H1 (cell line): Measurements from ENCODE around the gene SLC39A8. TPM values are rescaled to one million over a fixed set of nuclear protein-coding genes. Genes with fewer than 3 reads are reported as not detected.

Experiments used
- CTCF ChIA-PET: fragments of 300-600 bp; sonication (Branson Sonifier 250); formaldehyde crosslinking; loops from one replicate; lab custom pipeline; 2021; ENCODE audit not compliant: partially characterized antibody; lab: Charles Lee
- POLR2A ChIA-PET: fragments of 300-600 bp; sonication (Branson Sonifier 250); formaldehyde crosslinking; loops from one replicate; lab custom pipeline; 2021; ENCODE audit warnings: inconsistent platforms; ENCODE audit not compliant: partially characterized antibody; lab: Charles Lee
- DNase-seq, 2 experiments: peaks; one replicate each; pipeline versions ENCODE4 v3.0.0 to v3.0.0-alpha.2; 2010 to 2022; ENCODE audit warnings: low spot score in 2 of 2, low read depth in 1 of 2, mixed read lengths in 1 of 2
- FAIRE-seq: peaks from 2 replicates; lab custom pipeline; 2011; peaks lifted over from hg19 to GRCh38; lab: Jason Lieb, UNC
- H2AFZ ChIP-seq: 2 replicates; pipeline ENCODE4 v1.8.1; 2012; ENCODE audit warnings: low read length, inconsistent platforms
- H2AK5ac ChIP-seq: 2 replicates; pipeline ENCODE4 v1.6.1; 2013; ENCODE audit warnings: low read depth, low read length
- H2BK120ac ChIP-seq: replicated peaks from 2 replicates; pipeline ENCODE3; 2013; ENCODE audit warnings: low read depth, low read length, inconsistent platforms
- H2BK12ac ChIP-seq: 2 replicates; pipeline ENCODE4 v1.6.1; 2013; ENCODE audit warnings: low read depth, low read length
- H2BK15ac ChIP-seq: 2 replicates; pipeline ENCODE4 v1.6.1; 2013; ENCODE audit warnings: low read length
- H2BK20ac ChIP-seq: 2 replicates; pipeline ENCODE4 v1.6.1; 2013; ENCODE audit warnings: low read length
- H2BK5ac ChIP-seq: 2 replicates; pipeline ENCODE4 v1.6.1; 2013; ENCODE audit warnings: low read depth, low read length
- H3K14ac ChIP-seq: 2 replicates; pipeline ENCODE4 v1.6.1; 2013; ENCODE audit warnings: inconsistent platforms; ENCODE audit not compliant: insufficient read length
- H3K18ac ChIP-seq: 2 replicates; pipeline ENCODE4 v1.6.1; 2013; ENCODE audit warnings: low read length; ENCODE audit errors: extremely low read depth
- H3K23ac ChIP-seq: 2 replicates; pipeline ENCODE4 v1.6.1; 2013; ENCODE audit warnings: inconsistent platforms; ENCODE audit not compliant: insufficient read length
- H3K23me2 ChIP-seq: 2 replicates; pipeline ENCODE4 v1.6.1; 2013; ENCODE audit warnings: low read depth, low read length
- H3K27ac ChIP-seq: 2 replicates; pipeline ENCODE4 v1.6.1; 2011; ENCODE audit warnings: low read depth, low read length, inconsistent platforms
- H3K27me3 ChIP-seq, 4 experiments: replicated peaks in 1 of 4; 1 replicate in 1 of 4; 2 replicates in 3 of 4; pipeline versions ENCODE4 v1.6.1 to v1.8.1; 2011 to 2013; ENCODE audit warnings: low read length in 3 of 4, mild to moderate bottlenecking in 3 of 4, inconsistent platforms in 2 of 4, mixed read lengths in 2 of 4, moderate library complexity in 1 of 4; ENCODE audit not compliant: control insufficient read depth in 3 of 4, insufficient read depth in 3 of 4; ENCODE audit errors: extremely low read depth in 1 of 4
- H3K36me3 ChIP-seq, 4 experiments: 2 replicates each; pipeline versions ENCODE4 v1.6.1 to v1.8.1; 2011 to 2013; ENCODE audit warnings: mild to moderate bottlenecking in 4 of 4, low read length in 3 of 4, moderate library complexity in 2 of 4, control low read depth in 1 of 4, inconsistent platforms in 1 of 4; ENCODE audit not compliant: insufficient read depth in 4 of 4, control insufficient read depth in 2 of 4
- H3K4ac ChIP-seq: replicated peaks from 2 replicates; pipeline ENCODE3; 2013; ENCODE audit warnings: low read length, low read depth, mixed read lengths, inconsistent platforms; ENCODE audit not compliant: insufficient read length
- H3K4me1 ChIP-seq, 4 experiments: replicated peaks in 1 of 4; 1 replicate in 1 of 4; 2 replicates in 3 of 4; pipeline versions ENCODE4 v1.6.1 to v1.8.1; 2011 to 2013; ENCODE audit warnings: low read length in 3 of 4, inconsistent platforms in 2 of 4, mixed read lengths in 1 of 4; ENCODE audit not compliant: insufficient read depth in 4 of 4, control insufficient read depth in 3 of 4
- H3K4me2 ChIP-seq, 2 experiments: 2 replicates each; pipeline versions ENCODE4 v1.6.1 to v1.8.1; 2011 to 2013; ENCODE audit warnings: low read depth in 2 of 2, low read length in 2 of 2, control low read depth in 1 of 2, inconsistent platforms in 1 of 2, mild to moderate bottlenecking in 1 of 2; ENCODE audit not compliant: insufficient read depth in 1 of 2
- H3K4me3 ChIP-seq, 4 experiments: fragments of 200-600, 300-600 bp in 1 of 4; sonication (generic), shearing (Covaris generic), sonication (Bioruptor Twin) in 1 of 4; 2 replicates each; pipeline versions ENCODE4 v1.5.1 to v1.8.1; 2011 to 2016; ENCODE audit warnings: low read length in 4 of 4, low read depth in 3 of 4, control low read depth in 2 of 4, inconsistent platforms in 2 of 4, mild to moderate bottlenecking in 2 of 4, mixed read lengths in 1 of 4, moderate library complexity in 1 of 4; ENCODE audit not compliant: insufficient read depth in 2 of 4; ENCODE audit errors: extremely low read depth in 1 of 4
- H3K56ac ChIP-seq: replicated peaks from 2 replicates; pipeline ENCODE3; 2013; ENCODE audit warnings: low read depth, mild to moderate bottlenecking, mixed read lengths, low read length, inconsistent platforms; ENCODE audit not compliant: insufficient read length
- H3K79me1 ChIP-seq: 2 replicates; pipeline ENCODE4 v1.6.1; 2013; ENCODE audit warnings: low read depth, low read length, control low read depth
- H3K79me2 ChIP-seq, 2 experiments: 2 replicates each; pipeline versions ENCODE4 v1.6.1 to v1.8.1; 2012 to 2013; ENCODE audit warnings: low read length in 2 of 2, mild to moderate bottlenecking in 2 of 2, inconsistent platforms in 1 of 2; ENCODE audit not compliant: insufficient read depth in 2 of 2, control insufficient read depth in 1 of 2
- H3K9ac ChIP-seq, 4 experiments: replicated peaks in 1 of 4; 1 replicate in 1 of 4; 2 replicates in 3 of 4; pipeline versions ENCODE4 v1.6.1 to v1.8.1; 2011 to 2013; ENCODE audit warnings: low read depth in 3 of 4, low read length in 3 of 4, control low read depth in 2 of 4, mild to moderate bottlenecking in 2 of 4, moderate library complexity in 2 of 4, inconsistent platforms in 1 of 4; ENCODE audit errors: extremely low read depth in 1 of 4
- H3K9me3 ChIP-seq, 2 experiments: 2 replicates each; pipeline versions ENCODE4 v1.6.1 to v1.8.1; 2012 to 2013; ENCODE audit warnings: mild to moderate bottlenecking in 2 of 2, moderate library complexity in 2 of 2, control low read depth in 1 of 2, inconsistent platforms in 1 of 2, low read depth in 1 of 2, low read length in 1 of 2, mixed read lengths in 1 of 2; ENCODE audit not compliant: insufficient read depth in 2 of 2
- H4K20me1 ChIP-seq, 2 experiments: replicated peaks in 1 of 2; 2 replicates each; pipeline versions ENCODE3 to v1.8.1; 2011 to 2013; ENCODE audit warnings: inconsistent platforms in 2 of 2, low read length in 2 of 2, mild to moderate bottlenecking in 1 of 2; ENCODE audit not compliant: insufficient read depth in 2 of 2, control insufficient read depth in 1 of 2
- H4K5ac ChIP-seq: 2 replicates; pipeline ENCODE4 v1.6.1; 2013; ENCODE audit warnings: low read length, low read depth, mixed read lengths, inconsistent platforms; ENCODE audit not compliant: insufficient read length
- H4K8ac ChIP-seq: 2 replicates; pipeline ENCODE4 v1.8.0; 2013; ENCODE audit warnings: mild to moderate bottlenecking, moderate library complexity, low read length, inconsistent platforms; ENCODE audit not compliant: insufficient read depth; ENCODE audit errors: extremely low read depth
- H4K91ac ChIP-seq: replicated peaks from 2 replicates; pipeline ENCODE3; 2013; ENCODE audit warnings: low read length, mixed read lengths, inconsistent platforms; ENCODE audit not compliant: insufficient read length
- ASH2L ChIP-seq: fragments of 200-600, 300-600 bp; sonication (generic); IDR thresholded peaks from one replicate; pipeline ENCODE4 v1.7.1; 2017; ENCODE audit warnings: low read length
- CTCF ChIP-seq, 3 experiments: IDR thresholded peaks; 1 replicate in 2 of 3; 2 replicates in 1 of 3; pipeline versions ENCODE4 v1.5.1 to v1.6.1; 2011; ENCODE audit warnings: low read length in 3 of 3, mild to moderate bottlenecking in 3 of 3, inconsistent platforms in 2 of 3, low read depth in 1 of 3, moderate library complexity in 1 of 3; ENCODE audit not compliant: insufficient read depth in 1 of 3; ENCODE audit errors: control extremely low read depth in 1 of 3
- HDAC6 ChIP-seq: IDR thresholded peaks from one replicate; pipeline ENCODE4 v1.7.1; 2012; ENCODE audit warnings: low read depth, mild to moderate bottlenecking, inconsistent platforms, low read length, moderate library complexity
- NANOG ChIP-seq: IDR thresholded peaks from 2 replicates; pipeline ENCODE4 v1.6.1; 2011; ENCODE audit warnings: low read length, low read depth, mild to moderate bottlenecking, inconsistent platforms; ENCODE audit not compliant: insufficient read depth, poor library complexity, severe bottlenecking
- SP4 ChIP-seq: IDR thresholded peaks from 2 replicates; pipeline ENCODE4 v1.6.1; 2012; ENCODE audit warnings: low read length, inconsistent platforms
- SRF ChIP-seq: IDR thresholded peaks from 2 replicates; pipeline ENCODE4 v1.6.1; 2011; ENCODE audit warnings: mild to moderate bottlenecking, low read depth, low read length, moderate library complexity
- TEAD4 ChIP-seq: IDR thresholded peaks from 2 replicates; pipeline ENCODE4 v1.6.1; 2012; ENCODE audit warnings: low read depth, low read length, inconsistent platforms, mixed read lengths
- WGBS, 2 experiments: shearing (Covaris generic) in 1 of 2; methylation state at CpG; one replicate each; pipeline versions ENCODE4 v1.1.6 to v1.1.7; 2013 to 2015; ENCODE audit warnings: low lambda C conversion rate in 2 of 2, mixed read lengths in 2 of 2, inconsistent platforms in 1 of 2, low coverage in 1 of 2, missing lambda C conversion rate in 1 of 2; ENCODE audit not compliant: insufficient replicate concordance in 2 of 2, insufficient coverage in 1 of 2, insufficient read length in 1 of 2; ENCODE audit errors: extremely low coverage in 1 of 2, missing lambda C conversion rate in 1 of 2; 5-methylcytosine and 5-hydroxymethylcytosine counted together
- polyA plus RNA-seq, 7 experiments: library from polyadenylated mRNA; depleted of rRNA in 3 of 7; stranded (reverse) in 5 of 7; unstranded in 2 of 7; fragments of >200 nt in 5 of 7; fragments of 200-250 nt in 2 of 7; gene quantifications; 1 replicate in 5 of 7; 2 replicates in 1 of 7; 4 replicates in 1 of 7; pipeline versions ENCODE4 v1.2.1 to v1.2.3, GENCODE V29; 2011 to 2013; ENCODE audit warnings: missing spikeins in 2 of 7, mixed read lengths in 2 of 7
- total RNA-seq: library from RNA; stranded (reverse); fragmentation: NEBNext Ultra II Directional; extraction: Animal tissue kit (Norgen Biotek cat#: 25700); gene quantifications from 2 replicates; pipeline ENCODE4 v1.2.1, GENCODE V29; 2021
- TF ChIP-seq, protein P1 (sequence below): IDR thresholded peaks from 2 replicates; pipeline ENCODE4 v1.6.1; 2011; ENCODE audit warnings: low read length, improper control_type of control experiment
- TF ChIP-seq, protein P2 (sequence below): IDR thresholded peaks from 2 replicates; pipeline ENCODE4 v1.6.1; 2012; ENCODE audit warnings: low read length, inconsistent platforms

SLC39A8 gene
- total and polyA plus RNA-seq, 2 of the 8 experiments (the other 6 are each of a cell fraction or from before 2014, with no cell fraction given): 6.4 to 38.7 TPM

- Histone ChIP-seq H3K9ac (no peak overlapping the region), H3K27me3 (no peaks in the 10 kb centered on the region), H3K27ac (no peak overlapping the region), H4K91ac (no peak overlapping the region), H3K4me3 (no peak overlapping the region), H3K4me2 (no peak overlapping the region), H3K9me3 (no peaks in the 10 kb centered on the region), H4K8ac (no peak overlapping the region), H4K5ac (no peak overlapping the region), H3K79me2 (no peaks in the 10 kb centered on the region), H4K20me1 (no peaks in the 10 kb centered on the region), H3K56ac (no peak overlapping the region), H2BK120ac (no peak overlapping the region), H2BK15ac (no peak overlapping the region), H3K4me1 (no peaks in the 10 kb centered on the region), H3K36me3 (no peaks in the 10 kb centered on the region), H2BK20ac (no peak overlapping the region), H2BK5ac (no peak overlapping the region), H3K79me1 (no peaks in the 10 kb centered on the region), H3K23ac (no peak overlapping the region), H2AK5ac (no peak overlapping the region), H3K18ac (no peak overlapping the region), H3K23me2 (no peaks in the 10 kb centered on the region), H2BK12ac (no peak overlapping the region), H2AFZ (no peak overlapping the region), H3K4ac (no peak overlapping the region), H3K14ac (no peak overlapping the region)
- POLR2A ChIA-PET: no interaction called here
- CTCF ChIA-PET: interaction anchor here (1.6 kb wide), 1 partner anchor 68 kb away, joined by 3 read pairs; no protein-coding TSS in a partner anchor
- DNase-seq: no peak
- no peak for FAIRE-seq
- 89% methylated on average over 3 of the region's 3 CpGs; no CpG with 5 or more reads in 1 of the 2 experiments for WGBS, 2 experiments
- TF ChIP-seq NANOG (no peak), ASH2L (no peak), SP4 (no peak), TEAD4 (no peak), SRF (no peak), HDAC6 (no peak), CTCF (IDR thresholded peaks at IDR 0.05; ENCODE audit: control extremely low read depth in 1 of 3, insufficient read depth in 1 of 3, low read depth in 1 of 3, low read length in 3 of 3) (no peak)
- TF ChIP-seq, protein P1, sequence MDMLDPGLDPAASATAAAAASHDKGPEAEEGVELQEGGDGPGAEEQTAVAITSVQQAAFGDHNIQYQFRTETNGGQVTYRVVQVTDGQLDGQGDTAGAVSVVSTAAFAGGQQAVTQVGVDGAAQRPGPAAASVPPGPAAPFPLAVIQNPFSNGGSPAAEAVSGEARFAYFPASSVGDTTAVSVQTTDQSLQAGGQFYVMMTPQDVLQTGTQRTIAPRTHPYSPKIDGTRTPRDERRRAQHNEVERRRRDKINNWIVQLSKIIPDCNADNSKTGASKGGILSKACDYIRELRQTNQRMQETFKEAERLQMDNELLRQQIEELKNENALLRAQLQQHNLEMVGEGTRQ: no peak
- TF ChIP-seq, protein P2, sequence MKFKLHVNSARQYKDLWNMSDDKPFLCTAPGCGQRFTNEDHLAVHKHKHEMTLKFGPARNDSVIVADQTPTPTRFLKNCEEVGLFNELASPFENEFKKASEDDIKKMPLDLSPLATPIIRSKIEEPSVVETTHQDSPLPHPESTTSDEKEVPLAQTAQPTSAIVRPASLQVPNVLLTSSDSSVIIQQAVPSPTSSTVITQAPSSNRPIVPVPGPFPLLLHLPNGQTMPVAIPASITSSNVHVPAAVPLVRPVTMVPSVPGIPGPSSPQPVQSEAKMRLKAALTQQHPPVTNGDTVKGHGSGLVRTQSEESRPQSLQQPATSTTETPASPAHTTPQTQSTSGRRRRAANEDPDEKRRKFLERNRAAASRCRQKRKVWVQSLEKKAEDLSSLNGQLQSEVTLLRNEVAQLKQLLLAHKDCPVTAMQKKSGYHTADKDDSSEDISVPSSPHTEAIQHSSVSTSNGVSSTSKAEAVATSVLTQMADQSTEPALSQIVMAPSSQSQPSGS: no peak
These were observed 86.2 kb downstream of the SLC39A8 start for GRCh38 chr4:102259081-102259480.
